NCI-H774 (cell line): ENCODE measurements around the gene FABP7.

ENCODE experiments used
- DNase-seq: peaks from one replicate; lab custom pipeline; 2025; lab: John Stamatoyannopoulos, UW

Gene FABP7

GRCh38 chr6:122798099-122798641, 18.7 kb downstream of the FABP7 start:
- peak; percentile 28 for DNase-seq

GRCh38 chr6:122799140-122799745, 19.7 kb downstream of the FABP7 start:
- DNase-seq: no peak

DNA sequence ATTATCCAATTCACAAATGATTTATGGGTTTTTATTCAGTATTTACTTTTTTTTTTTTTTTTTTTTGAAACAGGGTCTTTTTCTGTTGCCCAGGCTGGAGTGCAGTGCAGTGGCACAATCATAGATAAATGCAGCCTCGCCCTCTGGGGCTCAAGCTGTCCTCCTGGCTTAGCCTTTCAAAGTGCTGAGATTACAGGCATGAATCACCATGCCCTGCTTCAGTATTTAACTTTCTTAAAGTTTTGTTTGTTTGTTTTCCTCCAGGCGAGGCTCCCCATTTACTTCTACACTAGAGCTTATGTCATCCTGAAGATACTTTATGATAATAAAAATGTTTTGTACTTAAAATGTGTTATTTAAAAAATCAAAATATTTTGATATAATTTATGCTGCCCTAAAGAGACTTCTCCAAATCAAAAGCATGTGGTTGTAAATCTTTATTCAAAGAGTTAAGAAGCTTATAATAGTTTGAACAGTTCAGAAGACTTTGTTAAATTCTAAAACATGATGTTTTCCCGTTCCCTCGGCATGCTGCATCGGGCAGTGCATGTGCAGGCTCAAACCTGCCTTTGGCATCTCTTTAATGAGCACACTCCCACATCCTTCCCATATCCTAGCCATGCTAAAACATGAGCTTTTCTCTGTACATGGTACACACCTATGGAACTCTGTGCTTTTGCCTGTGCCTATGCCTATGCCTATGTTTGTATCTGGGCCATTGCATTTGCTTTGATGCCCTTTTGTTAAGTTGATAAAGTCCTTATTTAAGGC, 20.6 kb downstream of the FABP7 start:
- DNase-seq: no peak

DNA sequence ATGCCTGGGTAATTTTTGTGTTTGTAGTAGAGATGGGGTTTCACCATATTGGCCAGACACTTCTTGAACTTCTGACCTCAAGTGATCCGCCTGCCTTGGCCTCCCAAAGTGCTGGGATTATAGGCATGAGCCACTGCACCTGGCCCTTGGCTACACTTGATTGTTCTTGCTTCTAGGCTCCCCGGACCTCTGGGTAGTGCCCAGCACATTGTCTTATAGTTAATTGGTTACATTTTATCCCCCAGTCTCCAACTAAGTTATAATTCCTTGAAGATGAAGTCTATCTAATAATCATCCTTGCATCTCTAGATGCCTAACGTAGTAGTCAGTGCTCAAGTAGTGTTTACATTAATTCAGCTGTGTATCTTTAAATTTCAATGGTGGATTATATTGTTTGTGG, 21.4 kb downstream of the FABP7 start:
- no peak for DNase-seq

DNA sequence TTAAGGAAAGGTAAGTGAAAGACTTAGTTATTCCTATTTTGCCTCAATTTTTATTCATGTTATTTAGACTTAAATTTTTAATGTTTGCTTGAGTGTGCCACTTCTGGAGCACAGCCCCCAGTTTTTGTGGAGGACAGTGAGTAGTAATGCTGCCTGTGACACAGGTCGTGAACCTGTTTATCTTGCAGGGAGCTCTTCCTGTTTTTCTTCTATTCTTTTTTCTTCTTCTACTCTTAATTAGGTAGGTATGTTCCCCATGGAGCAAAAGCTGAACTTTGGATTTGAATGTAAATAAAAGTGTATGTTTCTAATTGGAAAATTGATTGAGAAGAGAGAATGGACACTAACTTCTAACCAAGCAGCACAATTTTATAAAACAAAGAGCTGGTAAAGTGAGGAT, 21.9 kb downstream of the FABP7 start:
- DNase-seq: no peak

- DNase-seq: no peak
Observed at GRCh38 chr6:122803171-122803661, 23.7 kb downstream of the FABP7 start.

GRCh38 chr6:122804962-122805485, 25.5 kb downstream of the FABP7 start:
- DNase-seq: no peak

DNA sequence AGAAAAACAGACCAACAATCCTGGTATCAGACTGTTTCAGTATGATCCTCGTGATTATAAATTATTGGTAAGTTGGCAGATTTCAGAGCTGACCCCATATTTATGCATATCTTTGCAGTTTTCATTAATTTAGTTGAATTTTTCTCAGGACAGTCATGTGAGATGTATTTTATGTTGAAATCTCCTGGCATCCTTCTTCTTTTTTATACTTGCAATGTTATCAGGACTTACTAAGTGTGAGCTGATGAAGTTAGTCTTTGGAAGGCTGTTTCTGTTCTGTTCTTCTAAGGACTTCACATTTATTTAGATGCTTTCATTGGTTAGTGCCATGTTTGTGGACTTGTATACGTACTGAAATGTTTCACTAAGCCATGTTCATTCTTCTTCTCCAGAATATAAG, 26.8 kb downstream of the FABP7 start:
- DNase-seq: no peak

- DNase-seq: no peak
Observed at GRCh38 chr6:122808121-122808885, 28.8 kb downstream of the FABP7 start.

- no peak for DNase-seq
Observed at GRCh38 chr6:122809001-122809400, 29.5 kb downstream of the FABP7 start.

GRCh38 chr6:122809691-122810090, 30.2 kb downstream of the FABP7 start:
- DNase-seq: no peak

DNA sequence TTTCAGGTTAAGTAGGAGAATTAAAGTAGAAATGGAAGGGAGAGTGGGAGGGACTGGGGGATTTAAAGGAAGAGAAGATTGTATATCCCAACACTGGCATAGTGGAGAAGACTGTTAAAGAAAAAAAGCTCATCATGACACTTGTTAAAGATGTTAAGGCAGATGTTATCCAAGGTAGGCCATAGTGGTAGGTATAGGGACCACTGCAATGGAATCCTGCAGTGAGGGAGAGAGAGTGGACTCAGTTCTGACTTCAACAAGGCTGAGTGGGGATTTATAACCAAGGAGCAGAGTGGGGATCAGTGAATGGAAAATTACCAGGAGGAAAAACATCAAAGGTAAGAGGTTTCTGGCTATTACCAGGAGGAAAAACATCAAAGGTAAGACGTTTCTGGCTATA, 30.7 kb downstream of the FABP7 start:
- no peak for DNase-seq

DNA sequence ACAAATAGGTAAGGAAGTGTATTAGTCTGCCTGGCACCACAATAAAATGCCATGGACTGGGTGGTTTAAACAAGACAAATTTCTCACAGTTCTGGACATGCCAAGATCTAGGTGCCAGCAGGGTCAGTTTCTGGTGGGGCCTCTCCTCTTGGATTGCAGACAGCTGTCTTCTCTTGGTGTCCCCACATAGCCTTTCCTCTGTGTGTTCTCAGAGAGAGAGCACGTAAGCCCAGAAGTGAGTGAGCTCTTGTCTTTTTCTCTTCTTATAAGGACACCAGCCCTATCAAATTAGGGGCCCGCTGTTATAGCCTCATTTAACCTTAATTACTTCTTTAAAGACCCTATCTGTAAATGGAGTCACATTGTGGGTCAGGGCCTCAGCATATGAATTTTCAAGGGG, 37.8 kb downstream of the FABP7 start:
- peak; percentile 44 for DNase-seq

GRCh38 chr6:122817766-122818165, 38.2 kb downstream of the FABP7 start:
- DNase-seq: peak; percentile 74

- DNase-seq: peak; percentile 89
Observed at GRCh38 chr6:122818866-122819265, 39.4 kb downstream of the FABP7 start.

DNA sequence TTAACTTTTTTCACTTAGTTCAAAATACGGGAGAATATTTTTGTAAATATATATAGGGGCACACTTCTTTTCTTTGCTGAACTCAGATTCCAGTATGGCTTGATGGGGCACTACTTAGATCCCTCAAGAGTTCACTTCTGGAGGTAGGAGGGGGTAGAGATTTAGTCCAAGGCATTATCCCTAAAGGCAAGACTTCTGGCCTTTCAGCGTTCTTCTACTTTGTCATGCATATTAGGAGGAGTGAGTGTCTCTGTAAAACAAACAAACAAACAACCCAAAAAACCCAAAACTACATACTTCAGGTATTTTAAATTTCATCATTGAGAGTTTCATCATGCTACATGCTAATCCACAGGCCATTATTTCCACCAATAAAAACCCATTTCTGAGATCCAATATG, 41.6 kb downstream of the FABP7 start:
- no peak for DNase-seq

- DNase-seq: peak; percentile 77
Observed at GRCh38 chr6:122825163-122825562, 45.6 kb downstream of the FABP7 start.

DNA sequence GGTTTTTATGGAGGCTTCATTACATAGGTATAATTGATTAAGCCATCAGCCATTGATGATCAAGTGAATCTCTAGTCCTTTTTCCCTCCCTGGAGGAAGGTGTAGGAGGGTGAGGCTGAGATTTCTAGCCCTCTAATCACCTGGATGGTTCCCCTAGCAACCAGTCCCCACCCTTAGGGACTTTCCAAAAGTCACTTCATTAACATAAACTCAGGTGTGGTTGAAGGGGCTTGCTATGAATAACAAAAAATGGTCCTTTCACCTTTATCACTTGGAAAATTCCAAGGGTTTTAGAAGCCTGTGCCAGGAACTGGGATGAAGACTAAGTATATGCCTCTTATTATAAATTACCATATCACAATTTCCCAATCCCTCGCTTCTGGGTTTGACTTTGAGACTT, 49.9 kb downstream of the FABP7 start:
- DNase-seq: no peak

GRCh38 chr6:122831511-122831910, 52.0 kb downstream of the FABP7 start:
- no peak for DNase-seq

- no peak for DNase-seq
Observed at GRCh38 chr6:122832459-122832858, 52.9 kb downstream of the FABP7 start.

- DNase-seq: no peak
Observed at GRCh38 chr6:122833021-122833491, 53.5 kb downstream of the FABP7 start.
